Endometrial microvascular endothelial cells (primary cell): ENCODE results near the gene C11orf54. TPM values are rescaled to one million over a fixed set of nuclear protein-coding genes. Genes with fewer than 3 reads are reported as not detected.
"Not testable (repeated sequence)": the region's sequence is repeated elsewhere in the genome, so short reads cannot be mapped to it uniquely, and the experiment has no call there.

ENCODE experiments used
- in situ Hi-C: cut with HindIII; loops from 2 replicates; pipeline ENCODE4 v1.10.0; 2017; ENCODE audit warnings: low sequenced_read_pairs, low pct_unique_long_range_greater_than_20kb; ENCODE audit errors: inconsistent ontology term
- total RNA-seq: library from RNA; depleted of rRNA; stranded (reverse); fragments of >200 nt; gene quantifications from one replicate; pipeline ENCODE4 v1.2.3, GENCODE V29; 2015; ENCODE audit errors: inconsistent ontology term

Gene C11orf54
- total RNA-seq, 1 donor from 2014 or later: 10.0 TPM

GRCh38 chr11:93732237-93732892 is 9.1 kb upstream of the C11orf54 start:
- in situ Hi-C loops: no loop called here

GRCh38 chr11:93733474-93733873 is 8.0 kb upstream of the C11orf54 start:
- in situ Hi-C loops: no loop called here

- in situ Hi-C loops: no loop called here
Measured at GRCh38 chr11:93734427-93735222, 6.8 kb upstream of the C11orf54 start.

GRCh38 chr11:93735627-93736026 is 5.8 kb upstream of the C11orf54 start:
- in situ Hi-C loops: no loop called here

- in situ Hi-C loops: no loop called here
Measured at GRCh38 chr11:93736129-93736528, 5.3 kb upstream of the C11orf54 start.

- in situ Hi-C loops: no loop called here
Measured at GRCh38 chr11:93737904-93738612, 3.4 kb upstream of the C11orf54 start.

- in situ Hi-C loops: no loop called here
Measured at GRCh38 chr11:93738647-93739081, 2.8 kb upstream of the C11orf54 start.

GRCh38 chr11:93740031-93740729 is 1.3 kb upstream of the C11orf54 start:
- in situ Hi-C loops: no loop called here

GRCh38 chr11:93740730-93741093 is 760 bp upstream of the C11orf54 start:
- in situ Hi-C loops: no loop called here

GRCh38 chr11:93741882-93742226 is 382 bp downstream of the C11orf54 start:
- in situ Hi-C loops: no loop called here

GRCh38 chr11:93743291-93743690 is 1.8 kb downstream of the C11orf54 start:
- in situ Hi-C loops: no loop called here

GRCh38 chr11:93744669-93745004 is 3.2 kb downstream of the C11orf54 start:
- in situ Hi-C loops: no loop called here

GRCh38 chr11:93745005-93745755 is 3.7 kb downstream of the C11orf54 start:
- in situ Hi-C loops: not testable (repeated sequence)

- in situ Hi-C loops: no loop called here
Measured at GRCh38 chr11:93746101-93746500, 4.6 kb downstream of the C11orf54 start.

GRCh38 chr11:93747122-93747521 is 5.7 kb downstream of the C11orf54 start:
- in situ Hi-C loops: no loop called here

- in situ Hi-C loops: no loop called here
Measured at GRCh38 chr11:93751001-93751400, 9.5 kb downstream of the C11orf54 start.

- in situ Hi-C loops: no loop called here
Measured at GRCh38 chr11:93753241-93753640, 11.8 kb downstream of the C11orf54 start.

GRCh38 chr11:93756748-93757147 is 15.3 kb downstream of the C11orf54 start:
- in situ Hi-C loops: no loop called here

- in situ Hi-C loops: no loop called here
Measured at GRCh38 chr11:93757301-93757700, 15.8 kb downstream of the C11orf54 start.
